Activated T-cell treated with anti-CD3 and anti-CD28 coated beads for 1 hour (primary cell): Measurements from ENCODE around the gene MFSD6L.
"Not testable (repeated sequence)": the region's sequence is repeated elsewhere in the genome, so short reads cannot be mapped to it uniquely, and the experiment has no call there.

ENCODE experiments used
- DNase-seq: peaks from one replicate; pipeline ENCODE4 v3.0.0-alpha.2; 2020; ENCODE audit warnings: low read depth

The MFSD6L gene

GRCh38 chr17:8825802-8826201 is 26.6 kb upstream of the MFSD6L start:
- no peak for DNase-seq

- DNase-seq, result no peak
Measured at GRCh38 chr17:8823279-8823678, 24.1 kb upstream of the MFSD6L start.

- no peak for DNase-seq
Measured at GRCh38 chr17:8822401-8823035, 23.4 kb upstream of the MFSD6L start.

GRCh38 chr17:8821446-8822105 is 22.4 kb upstream of the MFSD6L start:
- no peak for DNase-seq

- no peak for DNase-seq
Measured at GRCh38 chr17:8820311-8821010, 21.3 kb upstream of the MFSD6L start.

- no peak for DNase-seq
Measured at GRCh38 chr17:8818654-8819330, 19.6 kb upstream of the MFSD6L start.

- DNase-seq, result no peak
Measured at GRCh38 chr17:8818047-8818446, 18.9 kb upstream of the MFSD6L start.

GRCh38 chr17:8806926-8807550 is 7.9 kb upstream of the MFSD6L start:
- DNase-seq, result no peak

- no peak for DNase-seq
Measured at GRCh38 chr17:8806253-8806925, 7.2 kb upstream of the MFSD6L start.

- not testable (repeated sequence) for DNase-seq
Measured at GRCh38 chr17:8805396-8805795, 6.2 kb upstream of the MFSD6L start.

- no peak for DNase-seq
Measured at GRCh38 chr17:8803531-8804420, 4.6 kb upstream of the MFSD6L start.

- no peak for DNase-seq
Measured at GRCh38 chr17:8801135-8801840, 2.1 kb upstream of the MFSD6L start.

- DNase-seq, result no peak
Measured at GRCh38 chr17:8800656-8801055, 1.5 kb upstream of the MFSD6L start.

- DNase-seq, result no peak
Measured at GRCh38 chr17:8799570-8800212, 526 bp upstream of the MFSD6L start.

- DNase-seq, result no peak
Measured at GRCh38 chr17:8798176-8798845, 854 bp downstream of the MFSD6L start.

- DNase-seq, result no peak
Measured at GRCh38 chr17:8797621-8798175, 1.5 kb downstream of the MFSD6L start.

- no peak for DNase-seq
Measured at GRCh38 chr17:8794636-8795035, 4.5 kb downstream of the MFSD6L start.

- DNase-seq, result no peak
Measured at GRCh38 chr17:8793649-8794048, 5.5 kb downstream of the MFSD6L start.

- no peak for DNase-seq
Measured at GRCh38 chr17:8792646-8793045, 6.5 kb downstream of the MFSD6L start.
